GM19023 (cell line): ENCODE results near the gene HDHD5.
"Not testable (repeated sequence)": the region's sequence is repeated elsewhere in the genome, so short reads cannot be mapped to it uniquely, and the experiment has no call there.

ENCODE experiments used
- ATAC-seq: cut with Tn5 transposase; IDR thresholded peaks from one replicate; pipeline ENCODE4 v1.9.1; 2021; ENCODE audit warnings: mild to moderate bottlenecking, moderate library complexity; ENCODE audit not compliant: unreplicated experiment

The HDHD5 gene

GRCh38 chr22:17157714-17158113, 1.4 kb downstream of the HDHD5 start:
- no peak for ATAC-seq

- ATAC-seq = no peak
Observed at GRCh38 chr22:17155941-17156340, 3.1 kb downstream of the HDHD5 start.

- no peak for ATAC-seq
Observed at GRCh38 chr22:17152971-17153370, 6.1 kb downstream of the HDHD5 start.

GRCh38 chr22:17152340-17152739, 6.7 kb downstream of the HDHD5 start:
- ATAC-seq = no peak

- ATAC-seq = no peak
Observed at GRCh38 chr22:17149076-17149815, 9.8 kb downstream of the HDHD5 start.

GRCh38 chr22:17147458-17147857, 11.6 kb downstream of the HDHD5 start:
- ATAC-seq = not testable (repeated sequence)

- no peak for ATAC-seq
Observed at GRCh38 chr22:17145021-17145680, 13.9 kb downstream of the HDHD5 start.

GRCh38 chr22:17143826-17144225, 15.3 kb downstream of the HDHD5 start:
- no peak for ATAC-seq

- no peak for ATAC-seq
Observed at GRCh38 chr22:17143101-17143500, 16.0 kb downstream of the HDHD5 start.

- no peak for ATAC-seq
Observed at GRCh38 chr22:17140826-17141766, 18.0 kb downstream of the HDHD5 start.

- ATAC-seq = no peak
Observed at GRCh38 chr22:17140022-17140421, 19.1 kb downstream of the HDHD5 start.

- no peak for ATAC-seq
Observed at GRCh38 chr22:17138513-17138912, 20.6 kb downstream of the HDHD5 start.

- ATAC-seq = no peak
Observed at GRCh38 chr22:17137861-17138425, 21.1 kb downstream of the HDHD5 start.

GRCh38 chr22:17137170-17137569, 21.9 kb downstream of the HDHD5 start:
- ATAC-seq = no peak

GRCh38 chr22:17135153-17135760, 23.8 kb downstream of the HDHD5 start:
- no peak for ATAC-seq

GRCh38 chr22:17133137-17133536, 25.9 kb downstream of the HDHD5 start:
- no peak for ATAC-seq

- ATAC-seq = no peak
Observed at GRCh38 chr22:17132112-17132511, 27.0 kb downstream of the HDHD5 start.

- ATAC-seq = no peak
Observed at GRCh38 chr22:17131686-17132085, 27.4 kb downstream of the HDHD5 start.

GRCh38 chr22:17130199-17130598, 28.9 kb downstream of the HDHD5 start:
- ATAC-seq = no peak
